Activated naive CD8-positive, alpha-beta T cell treated with anti-CD3 and anti-CD28 coated beads, Interleukin-2, amount 10 ng/mL, durations not matched to agents 7 days and 5 days (primary cell): Measurements from ENCODE around the gene GON4L. TPM values are rescaled to one million over a fixed set of nuclear protein-coding genes. Genes with fewer than 3 reads are reported as not detected.

ENCODE experiments used
- ATAC-seq: fragments of 150-1000 bp; cut with Tn5 transposase; one replicate; pipeline ENCODE4 v1.10.0; 2021; ENCODE audit warnings: low read depth, moderate library complexity
- POLR2A ChIA-PET: fragments of 350-600 bp; sonication (Branson Sonifier 250); formaldehyde crosslinking; loops from one replicate; lab custom pipeline; 2021; ENCODE audit warnings: antibody characterized with exemption; lab: Charles Lee
- DNase-seq: peaks from one replicate; pipeline ENCODE4 v3.0.0; 2021
- H3K27ac Mint-ChIP-seq: one replicate; pipeline ENCODE4 v1.8.0; 2022; ENCODE audit warnings: mild to moderate bottlenecking, mixed read lengths
- H3K27me3 Mint-ChIP-seq: one replicate; pipeline ENCODE4 v1.8.0; 2022; ENCODE audit warnings: mild to moderate bottlenecking, moderate library complexity, mixed read lengths
- H3K36me3 Mint-ChIP-seq: one replicate; pipeline ENCODE4 v1.8.0; 2021; ENCODE audit warnings: mild to moderate bottlenecking, mixed read lengths
- H3K4me1 Mint-ChIP-seq: one replicate; pipeline ENCODE4 v1.8.0; 2021; ENCODE audit warnings: mixed read lengths
- H3K4me3 Mint-ChIP-seq: one replicate; pipeline ENCODE4 v1.8.0; 2022; ENCODE audit warnings: mild to moderate bottlenecking, moderate library complexity, mixed read lengths
- H3K9me3 Mint-ChIP-seq: one replicate; pipeline ENCODE4 v1.8.0; 2021; ENCODE audit warnings: mixed read lengths
- total RNA-seq, 2 experiments: library from RNA; stranded (reverse); gene quantifications; one replicate each; pipeline ENCODE4 v1.2.3, GENCODE V29; 2021

Gene GON4L
- total RNA-seq, 2 experiments from 2014 or later: 92.4 to 94.4 TPM

DNA sequence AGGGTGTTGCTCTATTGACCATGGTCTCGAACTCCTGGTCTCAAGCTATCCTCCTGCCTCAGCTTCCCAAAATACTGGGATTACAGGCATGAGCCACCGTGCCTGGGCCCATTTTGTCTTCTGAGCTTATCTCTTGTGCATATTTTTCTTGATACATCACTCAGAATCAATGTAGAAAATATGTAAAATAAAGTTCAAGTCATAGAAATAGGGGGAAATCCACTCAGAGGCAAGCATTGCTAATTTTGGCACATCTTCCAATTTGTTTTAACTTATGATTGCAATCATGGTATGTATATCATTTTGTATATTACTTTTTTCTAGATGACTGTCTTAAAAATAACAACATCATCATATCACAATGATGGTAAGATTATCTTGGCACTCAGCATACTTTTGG lies 32.6 kb upstream of the GON4L start:
- POLR2A ChIA-PET: no interaction called here
- Mint-ChIP-seq H3K4me3 (no peak overlapping the region), H3K4me1 (peaks cover 13% of the 10 kb centered on the region), H3K27me3 (no peaks in the 10 kb centered on the region), H3K9me3 (no peaks in the 10 kb centered on the region), H3K36me3 (no peaks in the 10 kb centered on the region), H3K27ac (no peak overlapping the region)
- ATAC-seq (no peak), DNase-seq (no peak)

DNA sequence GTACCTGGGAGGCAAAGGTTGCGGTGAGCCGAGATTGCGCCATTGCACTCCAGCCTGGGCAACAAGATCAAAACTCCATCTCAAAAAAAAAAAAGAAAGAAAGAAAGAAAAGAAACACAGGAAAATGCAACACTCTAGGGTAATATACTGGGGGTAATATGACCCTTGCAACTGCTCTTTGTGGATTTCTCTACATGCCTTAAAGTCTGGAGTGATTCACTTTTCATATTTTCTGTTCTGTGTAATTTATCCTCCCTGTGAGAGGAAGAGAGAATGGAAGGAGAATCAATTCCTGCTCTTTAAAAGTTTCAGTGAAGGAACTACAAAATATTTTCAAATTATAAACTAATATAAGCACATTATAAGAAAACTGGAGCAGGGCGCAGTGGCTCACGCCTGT lies 31.5 kb upstream of the GON4L start:
- peaks cover 7% of the 10 kb centered on the region for H3K4me1 Mint-ChIP-seq
- H3K27ac Mint-ChIP-seq: no peak overlapping the region
- H3K4me3 Mint-ChIP-seq: no peak overlapping the region
- DNase-seq (no peak), ATAC-seq (no peak)
- POLR2A ChIA-PET: no interaction called here
- no peaks in the 10 kb centered on the region for H3K9me3 Mint-ChIP-seq
- H3K36me3 Mint-ChIP-seq: no peaks in the 10 kb centered on the region
- no peaks in the 10 kb centered on the region for H3K27me3 Mint-ChIP-seq

DNA sequence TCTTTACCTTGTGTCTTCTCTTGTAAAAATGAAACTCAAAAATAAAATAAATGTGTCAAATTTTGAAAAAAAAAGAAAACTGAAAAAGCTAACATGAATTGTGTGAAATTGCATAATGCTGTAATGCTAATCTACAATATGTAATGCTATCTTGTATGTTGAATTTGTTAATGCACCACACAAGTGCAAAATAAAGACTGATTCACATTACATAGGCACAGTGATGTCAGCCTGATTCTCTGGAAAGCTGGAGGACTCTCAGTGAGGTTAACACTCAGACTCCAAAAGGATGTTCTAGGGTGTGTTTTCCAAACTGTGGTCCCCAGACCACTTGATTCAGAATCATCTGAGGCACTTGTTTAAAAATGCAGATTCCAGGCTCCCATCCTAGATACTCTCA lies 28.0 kb upstream of the GON4L start:
- ATAC-seq: no peak
- DNase-seq: no peak
- H3K27ac Mint-ChIP-seq: no peak overlapping the region
- no peak overlapping the region for H3K4me3 Mint-ChIP-seq
- POLR2A ChIA-PET: no interaction called here
- H3K27me3 Mint-ChIP-seq: no peaks in the 10 kb centered on the region
- H3K36me3 Mint-ChIP-seq: no peaks in the 10 kb centered on the region
- H3K9me3 Mint-ChIP-seq: no peaks in the 10 kb centered on the region
- no peaks in the 10 kb centered on the region for H3K4me1 Mint-ChIP-seq

DNA sequence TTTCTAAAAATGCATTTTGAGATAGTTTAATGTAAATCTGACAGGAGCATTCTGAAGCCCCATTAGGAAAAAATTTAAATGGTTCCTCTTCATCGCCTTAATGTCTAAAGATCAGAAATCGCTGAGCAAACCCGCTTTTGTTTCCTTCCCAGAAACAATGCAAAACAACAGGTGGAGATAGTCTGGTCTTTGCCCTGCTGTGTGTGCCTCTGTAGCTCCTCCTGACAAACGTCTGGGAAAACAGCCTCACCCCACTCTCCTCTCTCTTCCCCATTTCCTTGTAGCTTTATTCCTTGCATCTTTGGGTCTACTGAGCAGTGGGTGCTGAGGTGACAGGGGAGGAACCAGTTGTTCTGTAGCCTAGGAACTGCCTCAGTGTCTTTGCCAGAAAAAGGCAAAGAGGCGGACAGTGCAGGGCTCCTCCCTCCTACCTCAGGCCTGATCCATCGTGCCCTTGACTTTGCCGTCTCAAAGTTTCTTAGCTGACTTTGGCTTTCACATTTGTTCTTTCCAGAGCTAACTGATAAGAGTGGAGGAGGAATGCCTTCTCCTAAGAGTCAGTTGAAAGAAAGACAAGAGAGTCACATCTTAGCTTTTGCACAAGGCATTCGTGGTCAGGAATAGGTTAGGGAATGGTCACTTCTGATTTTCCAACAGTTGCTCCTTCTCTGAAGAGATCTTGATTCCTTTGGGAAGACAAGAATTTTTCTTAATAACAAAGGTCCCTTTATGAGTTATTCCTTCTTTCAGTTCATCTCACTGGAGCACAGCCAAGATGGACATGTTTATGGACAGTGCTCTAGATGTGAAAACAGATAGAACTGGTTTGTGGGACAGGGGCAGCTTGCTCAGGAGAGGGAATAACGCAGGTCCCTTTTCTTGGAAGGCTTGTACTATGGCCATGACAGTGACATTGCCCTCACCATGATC lies 27.3 kb upstream of the GON4L start:
- Mint-ChIP-seq H3K27me3 (no peaks in the 10 kb centered on the region), H3K27ac (no peak overlapping the region), H3K36me3 (no peaks in the 10 kb centered on the region), H3K4me1 (no peaks in the 10 kb centered on the region), H3K9me3 (no peaks in the 10 kb centered on the region), H3K4me3 (no peak overlapping the region)
- ATAC-seq: no peak
- DNase-seq: no peak
- POLR2A ChIA-PET: no interaction called here

DNA sequence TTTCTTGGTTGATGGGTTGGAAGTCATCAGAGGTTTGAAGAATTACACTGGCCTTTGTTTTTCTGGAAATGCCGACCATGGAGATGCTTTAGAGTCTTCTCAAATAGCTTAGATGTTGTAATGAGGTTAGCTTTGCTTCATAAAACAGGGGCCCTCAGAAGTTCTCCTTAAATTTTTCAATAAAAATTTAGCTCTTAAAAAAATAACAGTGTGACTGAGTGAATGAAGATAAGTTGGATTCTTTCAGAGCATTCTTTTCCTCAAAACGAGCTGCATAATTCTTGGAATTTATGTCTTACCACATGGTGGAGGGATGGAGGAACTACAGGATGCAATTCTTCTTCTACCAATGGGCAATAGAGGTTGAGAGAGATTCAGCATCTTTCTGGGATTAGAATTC lies 25.8 kb upstream of the GON4L start:
- ATAC-seq (no peak), DNase-seq (no peak)
- Mint-ChIP-seq H3K4me1 (no peaks in the 10 kb centered on the region), H3K9me3 (no peaks in the 10 kb centered on the region), H3K4me3 (no peak overlapping the region), H3K27me3 (no peaks in the 10 kb centered on the region), H3K27ac (no peak overlapping the region), H3K36me3 (no peaks in the 10 kb centered on the region)
- POLR2A ChIA-PET: interaction anchor here (1.0 kb wide), 1 partner anchor 13 kb away, joined by 3 read pairs; no protein-coding TSS in a partner anchor

DNA sequence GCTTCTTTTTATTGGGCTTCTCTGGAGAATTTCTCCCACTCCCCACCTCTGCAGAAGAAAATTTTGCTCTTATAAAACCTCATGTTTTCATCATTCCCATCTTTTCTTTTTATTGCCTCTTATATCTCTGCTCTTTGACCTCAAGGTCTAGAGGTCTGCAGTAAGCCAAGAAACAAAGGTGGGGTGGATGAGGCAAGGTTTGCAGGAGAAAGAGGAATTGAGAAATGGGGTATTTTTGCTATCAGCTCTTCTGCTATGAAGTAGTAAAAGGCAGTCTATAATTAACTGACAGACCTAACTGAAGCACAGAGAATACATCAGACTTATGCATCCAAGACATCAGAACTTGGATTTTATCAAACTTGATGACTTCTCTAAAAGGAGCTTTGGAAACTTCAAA lies 25.2 kb upstream of the GON4L start:
- H3K27ac Mint-ChIP-seq: no peak overlapping the region
- no peak overlapping the region for H3K4me3 Mint-ChIP-seq
- POLR2A ChIA-PET: interaction anchor here (1.0 kb wide), 1 partner anchor 14 kb away, joined by 3 read pairs; no protein-coding TSS in a partner anchor
- H3K9me3 Mint-ChIP-seq: no peaks in the 10 kb centered on the region
- ATAC-seq: no peak
- H3K4me1 Mint-ChIP-seq: no peaks in the 10 kb centered on the region
- no peaks in the 10 kb centered on the region for H3K36me3 Mint-ChIP-seq
- no peak for DNase-seq
- H3K27me3 Mint-ChIP-seq: no peaks in the 10 kb centered on the region

DNA sequence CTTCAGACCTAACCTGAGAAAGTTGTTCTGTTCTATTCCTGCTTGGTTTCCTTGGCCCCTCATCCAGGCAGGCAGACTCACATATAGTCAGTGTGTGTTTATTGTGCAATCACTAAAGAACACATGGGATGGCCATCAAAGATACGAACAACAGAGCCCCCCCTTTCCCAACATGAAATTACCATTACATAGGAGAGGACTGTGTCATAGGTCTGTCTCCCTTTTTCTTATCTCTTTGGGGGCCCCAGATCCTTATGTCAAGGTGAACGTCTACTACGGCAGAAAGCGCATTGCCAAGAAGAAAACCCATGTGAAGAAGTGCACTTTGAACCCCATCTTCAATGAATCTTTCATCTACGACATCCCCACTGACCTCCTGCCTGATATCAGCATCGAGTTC lies 23.9 kb upstream of the GON4L start:
- no peaks in the 10 kb centered on the region for H3K27me3 Mint-ChIP-seq
- no peak overlapping the region for H3K4me3 Mint-ChIP-seq
- H3K36me3 Mint-ChIP-seq: no peaks in the 10 kb centered on the region
- POLR2A ChIA-PET: no interaction called here
- no peaks in the 10 kb centered on the region for H3K9me3 Mint-ChIP-seq
- no peak overlapping the region for H3K27ac Mint-ChIP-seq
- DNase-seq (no peak), ATAC-seq (no peak)
- no peaks in the 10 kb centered on the region for H3K4me1 Mint-ChIP-seq

DNA sequence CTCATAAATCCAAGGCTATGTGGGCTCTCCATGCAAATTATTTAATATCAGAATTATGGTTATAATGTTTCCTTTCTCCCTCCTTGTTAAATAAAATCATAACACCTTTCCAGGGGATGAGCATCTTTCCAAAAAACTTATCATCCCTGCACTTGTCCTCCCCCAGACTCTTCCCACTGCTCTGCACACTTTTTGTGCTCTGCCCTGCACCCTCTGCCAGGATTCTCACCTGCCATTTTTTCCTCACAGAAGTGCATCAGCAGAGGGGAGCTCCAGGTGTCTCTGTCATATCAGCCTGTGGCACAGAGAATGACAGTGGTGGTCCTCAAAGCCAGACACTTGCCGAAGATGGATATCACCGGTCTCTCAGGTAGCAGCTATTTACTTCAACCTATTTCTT lies 23.2 kb upstream of the GON4L start:
- H3K27me3 Mint-ChIP-seq: no peaks in the 10 kb centered on the region
- H3K4me3 Mint-ChIP-seq: no peak overlapping the region
- no peaks in the 10 kb centered on the region for H3K36me3 Mint-ChIP-seq
- DNase-seq (no peak), ATAC-seq (no peak)
- no peaks in the 10 kb centered on the region for H3K4me1 Mint-ChIP-seq
- POLR2A ChIA-PET: no interaction called here
- H3K27ac Mint-ChIP-seq: no peak overlapping the region
- no peaks in the 10 kb centered on the region for H3K9me3 Mint-ChIP-seq

DNA sequence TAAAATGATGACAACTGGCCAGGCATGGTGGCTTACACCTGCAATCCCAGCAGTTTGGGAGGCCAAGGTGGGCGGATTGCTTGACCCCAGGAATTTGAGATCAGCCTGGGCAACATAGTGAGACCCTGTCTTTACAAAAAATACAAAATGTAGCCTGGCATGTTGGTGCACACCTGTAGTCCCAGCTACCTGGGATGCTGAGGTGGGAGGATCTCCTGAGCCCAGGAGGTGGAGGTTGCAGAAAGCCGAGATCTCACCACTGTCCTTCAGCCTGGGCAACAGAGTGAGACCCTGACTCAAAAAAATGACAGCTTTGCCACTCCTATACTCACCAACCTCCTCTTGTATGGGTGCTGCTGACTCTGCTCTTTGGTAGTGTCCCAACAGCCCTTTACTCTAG lies 20.9 kb upstream of the GON4L start:
- Mint-ChIP-seq H3K36me3 (no peaks in the 10 kb centered on the region), H3K27ac (no peak overlapping the region), H3K4me1 (no peaks in the 10 kb centered on the region), H3K27me3 (no peaks in the 10 kb centered on the region), H3K4me3 (no peak overlapping the region), H3K9me3 (no peaks in the 10 kb centered on the region)
- POLR2A ChIA-PET: no interaction called here
- ATAC-seq: no peak
- DNase-seq: no peak

DNA sequence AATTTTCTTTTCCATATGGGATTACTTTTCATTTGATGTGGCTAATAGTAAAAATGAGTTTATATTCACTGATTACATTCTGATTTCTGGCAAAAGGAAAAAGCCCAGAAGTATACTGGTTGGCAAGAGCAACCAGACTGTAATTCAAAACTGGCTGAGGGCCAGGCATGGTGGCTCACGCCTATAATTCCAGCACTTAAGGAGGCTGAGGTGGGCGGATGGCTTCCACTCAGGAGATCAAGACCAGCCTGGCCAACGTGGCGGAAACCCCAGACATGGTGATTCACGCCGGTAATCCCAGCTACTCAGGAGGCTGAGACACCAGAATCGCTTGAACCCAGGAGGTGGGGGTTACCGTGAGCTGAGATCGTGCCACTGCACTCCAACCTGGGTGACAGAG lies 16.8 kb upstream of the GON4L start:
- H3K9me3 Mint-ChIP-seq: no peaks in the 10 kb centered on the region
- no peak for DNase-seq
- no peaks in the 10 kb centered on the region for H3K27me3 Mint-ChIP-seq
- no peak overlapping the region for H3K4me3 Mint-ChIP-seq
- POLR2A ChIA-PET: no interaction called here
- no peak for ATAC-seq
- H3K4me1 Mint-ChIP-seq: peaks cover 2% of the 10 kb centered on the region
- no peak overlapping the region for H3K27ac Mint-ChIP-seq
- H3K36me3 Mint-ChIP-seq: peaks cover 7% of the 10 kb centered on the region

DNA sequence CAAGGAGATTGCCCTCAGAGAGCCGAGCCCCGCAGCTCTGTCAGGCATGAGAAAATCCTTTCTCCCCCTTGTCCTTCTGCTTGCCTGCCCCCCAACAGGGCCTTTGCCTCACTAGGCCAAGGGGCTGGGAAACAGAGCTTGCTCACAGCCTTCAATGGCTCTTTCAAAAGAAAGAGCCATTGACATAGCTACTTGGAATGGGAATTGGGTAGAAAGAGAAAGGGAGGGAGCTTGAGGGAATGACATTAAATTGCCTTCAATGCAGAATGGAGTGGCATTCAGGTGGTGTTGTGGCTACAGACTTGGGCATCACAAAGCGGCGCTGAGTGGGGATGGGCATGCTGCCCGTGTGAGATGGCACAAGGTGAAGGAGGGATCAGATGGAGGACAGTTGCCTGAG lies 15.5 kb upstream of the GON4L start:
- Mint-ChIP-seq H3K4me3 (no peak overlapping the region), H3K9me3 (no peaks in the 10 kb centered on the region), H3K27me3 (no peaks in the 10 kb centered on the region), H3K27ac (no peak overlapping the region), H3K36me3 (peaks cover 7% of the 10 kb centered on the region), H3K4me1 (peaks cover 5% of the 10 kb centered on the region)
- DNase-seq (no peak), ATAC-seq (no peak)
- POLR2A ChIA-PET: no interaction called here

DNA sequence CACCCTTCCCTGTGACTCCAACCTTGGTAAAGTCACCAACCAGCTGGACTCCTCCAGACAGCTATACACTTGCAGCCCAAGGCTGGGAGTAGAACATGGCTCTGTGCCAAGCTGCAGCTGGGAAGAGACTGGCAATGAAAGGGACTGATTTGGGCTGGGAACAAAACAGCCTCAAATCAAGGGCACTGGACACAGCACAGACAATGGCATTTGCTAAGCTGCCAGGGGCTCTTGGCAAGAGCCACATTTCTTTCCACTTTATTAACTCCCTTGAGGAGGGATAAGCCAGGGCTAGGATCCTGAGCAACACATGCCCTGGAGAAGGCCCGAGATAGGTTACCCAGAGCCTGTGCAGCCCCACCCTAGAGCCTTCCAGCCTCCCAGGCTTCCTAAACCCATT lies 14.4 kb upstream of the GON4L start:
- H3K9me3 Mint-ChIP-seq: no peaks in the 10 kb centered on the region
- H3K4me3 Mint-ChIP-seq: no peak overlapping the region
- no peak for DNase-seq
- peaks cover 5% of the 10 kb centered on the region for H3K4me1 Mint-ChIP-seq
- POLR2A ChIA-PET: interaction anchor here (0.6 kb wide), 1 partner anchor 384 kb away, joined by 4 read pairs; no protein-coding TSS in a partner anchor
- no peaks in the 10 kb centered on the region for H3K27me3 Mint-ChIP-seq
- no peak for ATAC-seq
- H3K36me3 Mint-ChIP-seq: peaks cover 7% of the 10 kb centered on the region
- peak overlapping the region; percentile 34 for H3K27ac Mint-ChIP-seq

DNA sequence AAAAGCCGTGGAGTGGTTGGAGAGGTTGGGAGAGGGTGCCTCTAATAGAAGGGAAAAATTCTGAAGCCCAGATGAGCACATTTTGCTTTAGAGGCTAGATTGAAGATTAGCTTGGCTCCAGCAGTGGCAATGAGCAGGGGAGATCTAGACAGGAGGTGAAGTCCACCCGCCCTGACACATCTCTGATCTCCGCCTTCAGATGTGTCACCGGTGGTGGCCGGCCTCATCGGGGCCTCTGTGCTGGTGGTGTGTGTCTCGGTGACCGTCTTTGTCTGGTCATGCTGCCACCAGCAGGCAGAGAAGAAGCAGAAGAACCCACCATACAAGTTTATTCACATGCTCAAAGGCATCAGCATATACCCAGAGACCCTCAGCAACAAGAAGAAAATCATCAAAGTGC lies 10.8 kb upstream of the GON4L start:
- Mint-ChIP-seq H3K4me1 (peaks cover 5% of the 10 kb centered on the region), H3K27ac (no peak overlapping the region), H3K9me3 (no peaks in the 10 kb centered on the region), H3K4me3 (no peak overlapping the region), H3K36me3 (peaks cover 7% of the 10 kb centered on the region), H3K27me3 (no peaks in the 10 kb centered on the region)
- ATAC-seq (no peak), DNase-seq (no peak)
- POLR2A ChIA-PET: no interaction called here

DNA sequence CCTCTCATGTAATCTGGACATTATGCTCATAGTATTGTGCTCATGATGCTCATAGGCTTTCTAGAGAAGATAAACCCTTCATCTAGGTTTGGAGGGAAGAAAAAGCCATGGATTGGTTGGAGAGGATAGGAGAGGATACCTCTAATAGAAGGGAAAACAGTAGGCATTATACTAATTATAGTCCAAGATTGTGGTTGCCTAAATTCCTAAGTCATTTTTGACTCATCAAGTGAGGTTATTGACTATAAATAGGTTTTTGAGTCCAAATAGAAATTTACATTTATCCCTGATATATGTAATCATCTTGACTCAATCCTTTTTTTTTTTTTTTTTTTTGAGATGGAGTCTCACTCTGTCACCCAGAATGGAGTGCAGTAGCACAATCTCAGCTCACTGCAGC lies 7.4 kb upstream of the GON4L start:
- H3K36me3 Mint-ChIP-seq: peaks cover 5% of the 10 kb centered on the region
- POLR2A ChIA-PET: no interaction called here
- DNase-seq: no peak
- H3K4me3 Mint-ChIP-seq: no peak overlapping the region
- no peaks in the 10 kb centered on the region for H3K9me3 Mint-ChIP-seq
- peaks cover 1% of the 10 kb centered on the region for H3K27me3 Mint-ChIP-seq
- no peak for ATAC-seq
- H3K4me1 Mint-ChIP-seq: peaks cover 17% of the 10 kb centered on the region
- no peak overlapping the region for H3K27ac Mint-ChIP-seq
